HepG2 (cell line): ENCODE measurements around the gene ZNF26. TPM values are rescaled to one million over a fixed set of nuclear protein-coding genes. Genes with fewer than 3 reads are reported as not detected.
A peak's percentile ranks its signal among the peaks of the same experiment; 100 is the strongest.

Source experiments
- ATAC-seq: fragments of 200-7000 bp; cut with Tn5 transposase; 3 replicates; pipeline ENCODE4 v1.9.1; 2020; ENCODE audit warnings: mild to moderate bottlenecking, moderate library complexity
- BruUV-seq: library from RNA; stranded (reverse); fragments of 400-500 nt; replicated peaks from 2 replicates; lab custom pipeline; 2021; lab: Mats Ljungman, UMichigan
- CTCF ChIA-PET: fragments of 300-600 bp; formaldehyde crosslinking; extraction: SDS; loops from one replicate; lab custom pipeline; 2021; ENCODE audit warnings: low total read pairs, inconsistent platforms, low intra/inter-chr PET ratio; lab: Yijun Ruan, JAX
- POLR2A ChIA-PET: fragments of 350-600 bp; sonication (Branson Sonifier 250); formaldehyde crosslinking; loops from one replicate; lab custom pipeline; 2020; ENCODE audit warnings: antibody characterized with exemption, inconsistent platforms; lab: Yijun Ruan, JAX
- DNase-seq: peaks from one replicate; pipeline ENCODE4 v3.0.0-alpha.2; 2015; ENCODE audit warnings: low spot score
- FAIRE-seq: peaks from 3 replicates; lab custom pipeline; 2011; peaks lifted over from hg19 to GRCh38; lab: Jason Lieb, UNC
- H2AFZ ChIP-seq: one replicate; pipeline ENCODE4 v1.6.1; 2011; ENCODE audit warnings: low read length, inconsistent platforms
- H3K27ac ChIP-seq: fragments of 300-600 bp; 3 replicates; pipeline ENCODE4 v1.8.0; 2011; ENCODE audit warnings: mixed run types, mild to moderate bottlenecking, mixed read lengths, low read length, inconsistent platforms; ENCODE audit not compliant: insufficient read depth; ENCODE audit errors: extremely low read length
- H3K27me3 ChIP-seq, 2 experiments: fragments of 200-600 bp in 1 of 2; 2 replicates in 1 of 2; 3 replicates in 1 of 2; pipeline versions ENCODE4 v1.6.0 to v1.8.0; 2011; ENCODE audit warnings: low read length in 2 of 2, mild to moderate bottlenecking in 2 of 2, moderate library complexity in 2 of 2, inconsistent platforms in 1 of 2; ENCODE audit not compliant: insufficient read depth in 2 of 2, control insufficient read depth in 1 of 2
- H3K36me3 ChIP-seq, 2 experiments: fragments of 200-600 bp in 1 of 2; replicated peaks in 1 of 2; 2 replicates in 1 of 2; 3 replicates in 1 of 2; pipeline versions ENCODE4 v1.5.1 to v1.8.0; 2011; ENCODE audit warnings: low read length in 2 of 2, inconsistent platforms in 1 of 2; ENCODE audit not compliant: insufficient read depth in 2 of 2, control insufficient read depth in 1 of 2
- H3K4me1 ChIP-seq: 2 replicates; pipeline ENCODE4 v1.5.1; 2012; ENCODE audit warnings: low read length, inconsistent platforms; ENCODE audit not compliant: insufficient read depth
- H3K4me2 ChIP-seq: 2 replicates; pipeline ENCODE4 v1.6.0; 2011; ENCODE audit warnings: low read depth, low read length, inconsistent platforms
- H3K4me3 ChIP-seq, 3 experiments: fragments of 200-600 bp in 1 of 3; sonication (generic), shearing (Covaris generic) in 1 of 3; replicated peaks in 1 of 3; 2 replicates each; pipeline ENCODE4 v1.5.1; 2011 to 2016; ENCODE audit warnings: low read length in 3 of 3, inconsistent platforms in 2 of 3, low read depth in 2 of 3, mild to moderate bottlenecking in 2 of 3, control low read depth in 1 of 3, mixed read lengths in 1 of 3; ENCODE audit not compliant: insufficient read depth in 1 of 3
- H3K79me2 ChIP-seq: one replicate; pipeline ENCODE4 v1.6.1; 2011; ENCODE audit warnings: low read length, inconsistent platforms; ENCODE audit not compliant: insufficient read depth
- H3K9ac ChIP-seq: 2 replicates; pipeline ENCODE4 v1.6.0; 2011; ENCODE audit warnings: mild to moderate bottlenecking, low read depth, low read length, inconsistent platforms; ENCODE audit not compliant: insufficient read depth
- H3K9me3 ChIP-seq: 2 replicates; pipeline ENCODE4 v1.5.1; 2012; ENCODE audit warnings: mild to moderate bottlenecking, low read length
- H4K20me1 ChIP-seq: 2 replicates; pipeline ENCODE4 v1.6.0; 2011; ENCODE audit warnings: inconsistent platforms, mild to moderate bottlenecking, low read length, moderate library complexity; ENCODE audit not compliant: insufficient read depth
- ATM ChIP-seq: fragments of 450-650 bp; IDR thresholded peaks from 2 replicates; pipeline ENCODE4 v1.7.1; 2017; ENCODE audit warnings: mild to moderate bottlenecking, borderline replicate concordance
- IKZF1 ChIP-seq: fragments of 450-650 bp; IDR thresholded peaks from 2 replicates; pipeline ENCODE4 v1.7.1; 2016
- LCORL ChIP-seq, 2 experiments: fragments of 450-650 bp in 1 of 2; sonication (generic) in 1 of 2; formaldehyde crosslinking in 1 of 2; IDR thresholded peaks; 2 replicates each; pipeline versions ENCODE4 v1.5.0 to v1.6.1; 2017 to 2020; ENCODE audit warnings: antibody characterized with exemption in 1 of 2, missing genetic modification reagents in 1 of 2
- NBN ChIP-seq: fragments of 450-650 bp; conservative IDR thresholded peaks from 2 replicates; pipeline ENCODE4 v1.6.1; 2017
- SOX6 ChIP-seq, 2 experiments: fragments of 450-650 bp in 1 of 2; sonication (generic) in 1 of 2; formaldehyde crosslinking in 1 of 2; IDR thresholded peaks; 2 replicates each; pipeline versions ENCODE4 v1.4.0 to v1.6.1; 2017 to 2020; ENCODE audit warnings: antibody characterized with exemption in 1 of 2, mild to moderate bottlenecking in 1 of 2, missing genetic modification reagents in 1 of 2
- SRSF1 ChIP-seq: fragments of 200-400 bp; formaldehyde crosslinking; optimal IDR thresholded peaks from 2 replicates; pipeline ENCODE3; 2017; ENCODE audit warnings: mild to moderate bottlenecking, low read depth, low read length, moderate library complexity
- WGBS: methylation state at CpG from one replicate; pipeline ENCODE4 v1.1.6; 2017; ENCODE audit warnings: low lambda C conversion rate; 5-methylcytosine and 5-hydroxymethylcytosine counted together
- in situ Hi-C: cut with HindIII; loops from 2 replicates; pipeline ENCODE4 v1.10.0; 2017; ENCODE audit warnings: low pct_unique_long_range_greater_than_20kb; ENCODE audit not compliant: extremely low pct_ligation_motif_present
- intact Hi-C: fragments of 100-400 bp; cut with micrococcal nuclease; formaldehyde crosslinking; loops from one replicate; pipeline ENCODE4 v1.10.0; 2022; ENCODE audit not compliant: unreplicated experiment
- polyA plus RNA-seq, 8 experiments: library from polyadenylated mRNA; depleted of rRNA in 3 of 8; stranded (reverse) in 7 of 8; unstranded in 1 of 8; fragments of >200 nt; fragmentation: Illumina TruSeq in 4 of 8; extraction: Trizol in 4 of 8; gene quantifications; 2 replicates each; pipeline versions ENCODE4 v1.2.1 to v1.2.3, GENCODE V29; 2011 to 2016; ENCODE audit warnings: low read depth in 4 of 8, missing spikeins in 1 of 8, mixed read lengths in 1 of 8; ENCODE audit not compliant: insufficient read depth in 1 of 8
- total RNA-seq, 5 experiments: library from RNA; depleted of rRNA; stranded (reverse); fragments of >200 nt; fragmentation: Illumina TruSeq; extraction: Trizol; gene quantifications; 2 replicates each; pipeline ENCODE4 v1.2.3, GENCODE V29; 2016; ENCODE audit warnings: low read depth in 1 of 5

ZNF26 gene
- total and polyA plus RNA-seq, 2 of the 13 experiments (the other 11 are each of a cell fraction or from before 2014, with no cell fraction given), result 3.8 to 6.5 TPM

GRCh38 chr12:132949936-132950837 lies 36.0 kb upstream of the ZNF26 start:
- POLR2A ChIA-PET, result no interaction called here
- CTCF ChIA-PET, result no interaction called here
- ATAC-seq, result no peak
- Histone ChIP-seq H3K9me3 (peaks cover 88% of the 10 kb centered on the region), H3K79me2 (peaks cover 14% of the 10 kb centered on the region), H3K27me3 (no peaks in the 10 kb centered on the region), H3K27ac (no peak overlapping the region), H4K20me1 (no peaks in the 10 kb centered on the region), H3K4me2 (no peak overlapping the region), H3K36me3 (peaks cover 4 to 19% of the 10 kb centered on the region in 2 experiments; a peak in 4 of 5 replicates), H3K4me1 (peaks cover 22% of the 10 kb centered on the region), H3K9ac (no peak overlapping the region), H2AFZ (no peak overlapping the region), H3K4me3 (no peak overlapping the region)
- intact Hi-C loops (no loop called here), in situ Hi-C loops (no loop called here)
- FAIRE-seq, result no peak
- TF ChIP-seq NBN (0 out of 2 replicates have a peak, but pooled peaks have one; percentile 79), SOX6 (IDR thresholded peaks at IDR 0.05) (0 out of 2 replicates have a peak, but pooled peaks have one; percentile 36), SOX6 (CRISPR knock-in tag; IDR thresholded peaks at IDR 0.05) (no peak), LCORL (IDR thresholded peaks at IDR 0.05) (0 out of 2 replicates have a peak, but pooled peaks have one; percentile 12), LCORL (CRISPR knock-in tag; IDR thresholded peaks at IDR 0.05) (no peak), SRSF1 (no peak), ATM (0 out of 2 replicates have a peak, but pooled peaks have one; percentile 9), IKZF1 (0 out of 2 replicates have a peak, but pooled peaks have one; percentile 54)
- no TSS peak for BruUV-seq
- DNase-seq, result no peak
- WGBS, result 97% methylated on average over 30 of the region's 30 CpGs
